HUES48 (cell line): ENCODE data around the gene LAMA2.
"Not testable (repeated sequence)": the region's sequence is repeated elsewhere in the genome, so short reads cannot be mapped to it uniquely, and the experiment has no call there.

Source experiments
- H3K27ac ChIP-seq: one replicate; pipeline ENCODE4 v1.7.0; 2013; ENCODE audit warnings: low read depth, low read length, inconsistent platforms
- H3K27me3 ChIP-seq: 2 replicates; pipeline ENCODE4 v1.6.1; 2013; ENCODE audit warnings: mild to moderate bottlenecking, low read length; ENCODE audit not compliant: control insufficient read depth, insufficient read depth
- H3K36me3 ChIP-seq: 2 replicates; pipeline ENCODE4 v1.6.1; 2013; ENCODE audit warnings: low read length; ENCODE audit not compliant: control insufficient read depth, insufficient read depth
- H3K4me1 ChIP-seq: 2 replicates; pipeline ENCODE4 v1.6.1; 2013; ENCODE audit warnings: mild to moderate bottlenecking, low read length; ENCODE audit not compliant: control insufficient read depth, insufficient read depth
- H3K4me3 ChIP-seq: 2 replicates; pipeline ENCODE4 v1.5.1; 2013; ENCODE audit warnings: mild to moderate bottlenecking, low read depth, low read length
- H3K9ac ChIP-seq: 2 replicates; pipeline ENCODE4 v1.6.1; 2013; ENCODE audit warnings: mild to moderate bottlenecking, low read depth, low read length, moderate library complexity
- H3K9me3 ChIP-seq: 2 replicates; pipeline ENCODE4 v1.6.1; 2013; ENCODE audit warnings: low read length; ENCODE audit not compliant: control insufficient read depth, insufficient read depth

The LAMA2 gene

DNA sequence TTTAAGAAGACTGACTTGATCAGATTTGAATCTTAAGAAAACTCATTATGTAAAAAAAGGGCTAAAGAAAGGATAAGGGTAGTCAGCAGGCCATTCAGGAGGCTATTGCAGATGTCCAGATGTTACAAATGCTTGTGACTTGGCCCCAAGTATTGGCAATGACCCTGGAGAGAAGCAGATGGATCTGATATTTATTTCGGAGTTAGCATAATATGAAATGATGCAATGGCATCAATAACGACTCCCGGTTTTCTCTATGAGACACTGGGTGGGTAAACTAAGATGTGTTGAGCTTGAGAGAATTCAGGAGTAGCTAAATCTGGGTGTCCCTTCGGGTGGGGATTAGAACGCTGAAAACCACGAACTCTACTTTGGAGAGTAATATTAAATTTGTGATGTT lies 149.7 kb downstream of the LAMA2 start:
- H3K4me1 ChIP-seq: peaks cover 11% of the 10 kb centered on the region; the same call in 1 of the 2 replicates
- H3K27ac ChIP-seq: no peak overlapping the region
- no peaks in the 10 kb centered on the region for H3K36me3 ChIP-seq
- peaks cover 27% of the 10 kb centered on the region for H3K27me3 ChIP-seq
- H3K4me3 ChIP-seq: no peak overlapping the region
- H3K9ac ChIP-seq: no peak overlapping the region
- H3K9me3 ChIP-seq: no peaks in the 10 kb centered on the region

DNA sequence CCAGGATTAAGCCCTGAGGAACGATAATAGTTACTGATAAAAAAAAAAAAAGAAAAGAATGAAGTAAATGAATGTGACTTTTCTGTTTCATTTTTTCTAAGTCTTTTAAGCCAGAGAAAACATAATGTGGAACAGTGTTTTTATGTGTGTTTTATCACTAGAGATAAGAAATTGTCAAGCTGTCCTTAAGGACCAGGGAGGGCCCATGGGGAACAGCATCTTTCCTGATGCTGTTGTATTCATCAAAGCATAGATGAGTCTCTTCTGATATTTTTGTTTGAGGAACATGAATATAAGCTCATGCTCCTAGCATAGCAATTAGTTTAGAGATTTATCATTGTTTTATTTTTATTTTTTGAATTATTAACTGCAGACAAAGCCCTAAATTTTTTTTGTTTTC lies 150.2 kb downstream of the LAMA2 start:
- Histone ChIP-seq H3K4me3 (no peak overlapping the region), H3K27ac (no peak overlapping the region), H3K9me3 (no peaks in the 10 kb centered on the region), H3K9ac (no peak overlapping the region), H3K4me1 (peaks cover 11% of the 10 kb centered on the region; the same call in 1 of the 2 replicates), H3K36me3 (no peaks in the 10 kb centered on the region), H3K27me3 (peaks cover 21% of the 10 kb centered on the region)

DNA sequence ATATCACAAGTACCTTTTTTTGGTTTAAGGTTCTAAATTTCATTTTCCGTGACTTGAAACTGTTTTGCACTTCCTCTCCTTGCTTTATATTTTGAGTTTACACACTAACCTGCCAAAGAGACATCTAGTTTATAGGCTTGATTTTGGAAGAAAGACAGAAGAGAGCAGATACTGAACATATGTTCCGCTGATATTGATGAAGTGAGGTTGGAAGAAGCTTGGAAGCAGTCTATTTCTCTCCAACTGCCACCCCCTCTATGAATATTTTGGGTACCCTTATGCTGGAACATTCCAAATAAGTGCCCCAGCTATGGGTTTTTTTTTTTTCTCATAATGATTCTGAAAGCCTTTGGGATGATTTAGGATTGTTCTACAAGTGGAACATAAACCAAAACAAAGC lies 150.6 kb downstream of the LAMA2 start:
- no peaks in the 10 kb centered on the region for H3K36me3 ChIP-seq
- H3K9ac ChIP-seq: no peak overlapping the region
- no peaks in the 10 kb centered on the region for H3K9me3 ChIP-seq
- peaks cover 11% of the 10 kb centered on the region; the same call in 1 of the 2 replicates for H3K4me1 ChIP-seq
- peaks cover 17% of the 10 kb centered on the region for H3K27me3 ChIP-seq
- H3K4me3 ChIP-seq: no peak overlapping the region
- no peak overlapping the region for H3K27ac ChIP-seq

DNA sequence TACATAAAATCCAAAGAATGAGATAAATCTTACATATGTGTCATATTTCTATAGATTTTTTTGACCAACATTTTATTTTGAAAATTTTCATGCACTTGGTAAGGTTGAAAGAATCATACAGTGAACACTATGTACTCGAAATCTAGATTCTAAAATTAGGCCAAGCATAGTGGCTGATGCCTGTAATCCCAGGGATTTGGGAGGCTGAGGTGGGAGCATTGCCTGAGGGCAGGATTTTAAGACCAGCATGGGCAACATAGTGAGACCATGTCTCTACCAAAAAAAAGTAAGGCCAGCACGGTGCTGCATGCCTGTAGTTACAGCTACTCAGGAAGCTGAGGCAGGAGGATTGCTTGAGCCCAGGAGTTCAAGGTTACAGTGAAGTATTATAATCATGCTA lies 158.6 kb downstream of the LAMA2 start:
- Histone ChIP-seq H3K9me3 (no peaks in the 10 kb centered on the region), H3K27ac (no peak overlapping the region), H3K4me3 (no peak overlapping the region), H3K27me3 (no peaks in the 10 kb centered on the region), H3K9ac (no peak overlapping the region), H3K36me3 (no peaks in the 10 kb centered on the region), H3K4me1 (no peaks in the 10 kb centered on the region)

DNA sequence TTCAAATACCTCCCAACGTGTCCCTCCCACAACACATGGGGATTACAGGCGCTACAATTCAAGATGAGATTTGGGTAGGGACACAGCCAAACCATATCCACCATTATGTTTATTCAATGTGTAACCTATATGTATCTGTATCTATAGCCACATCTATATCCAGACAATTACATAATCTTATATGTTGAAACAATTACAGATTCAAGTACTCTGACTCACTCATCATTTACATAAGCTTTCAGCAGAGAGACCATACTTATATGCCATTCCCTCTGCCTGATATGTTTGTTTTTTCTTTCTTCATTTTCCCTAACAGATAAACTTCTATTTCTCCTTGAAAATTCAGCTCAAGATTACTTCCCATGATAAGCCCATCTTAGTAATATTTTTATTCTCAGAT lies 163.6 kb downstream of the LAMA2 start:
- Histone ChIP-seq H3K9ac (no peak overlapping the region), H3K36me3 (no peaks in the 10 kb centered on the region), H3K27ac (no peak overlapping the region), H3K4me3 (no peak overlapping the region), H3K9me3 (no peaks in the 10 kb centered on the region), H3K4me1 (no peaks in the 10 kb centered on the region), H3K27me3 (no peaks in the 10 kb centered on the region)

DNA sequence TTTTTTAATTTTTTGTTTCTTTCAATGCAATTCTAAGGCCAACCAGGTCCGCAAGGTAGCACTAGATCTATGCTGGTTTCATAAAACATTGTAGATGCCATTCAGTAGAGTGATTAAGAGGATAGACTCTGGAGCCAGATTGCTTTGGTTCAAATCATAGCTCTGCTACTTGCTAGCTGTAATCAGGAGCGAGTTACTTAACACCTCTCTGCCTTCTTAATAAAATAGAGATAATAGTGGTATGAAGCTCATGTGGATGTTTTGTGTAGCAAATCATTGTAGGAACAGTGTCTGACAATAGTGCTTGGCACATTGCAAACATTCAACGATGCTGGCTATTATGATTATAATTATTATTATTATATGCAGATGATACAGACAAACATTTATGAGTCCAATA lies 164.9 kb downstream of the LAMA2 start:
- Histone ChIP-seq H3K27me3 (no peaks in the 10 kb centered on the region), H3K9me3 (no peaks in the 10 kb centered on the region), H3K36me3 (no peaks in the 10 kb centered on the region)

DNA sequence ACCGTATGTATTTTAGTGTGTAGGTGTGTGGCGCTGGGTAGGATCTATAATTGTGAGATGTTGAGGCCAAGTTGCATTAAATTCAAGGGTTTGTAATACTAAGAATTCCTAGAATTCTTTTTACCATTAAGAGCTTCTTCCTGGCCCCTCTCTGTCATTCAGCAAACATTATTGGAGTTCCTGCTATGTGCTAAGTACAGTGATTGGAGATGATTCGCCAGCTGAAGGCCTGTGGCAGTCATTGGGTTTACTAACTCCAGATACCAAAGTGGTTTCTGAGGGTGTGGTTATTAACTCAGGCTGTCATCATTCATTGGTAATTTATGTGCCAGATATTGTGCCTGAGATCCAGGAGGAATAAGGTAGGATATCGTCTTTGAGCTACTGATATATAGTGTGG lies 167.1 kb downstream of the LAMA2 start:
- H3K36me3 ChIP-seq: no peaks in the 10 kb centered on the region
- no peak overlapping the region for H3K27ac ChIP-seq
- H3K9ac ChIP-seq: no peak overlapping the region
- no peaks in the 10 kb centered on the region for H3K4me1 ChIP-seq
- H3K4me3 ChIP-seq: no peak overlapping the region
- H3K27me3 ChIP-seq: no peaks in the 10 kb centered on the region
- no peaks in the 10 kb centered on the region for H3K9me3 ChIP-seq

More for the DNA sequence above, 164.9 kb downstream of the LAMA2 start:
- no peak overlapping the region for H3K4me3 ChIP-seq
- no peak overlapping the region for H3K9ac ChIP-seq
- no peaks in the 10 kb centered on the region for H3K4me1 ChIP-seq
- no peak overlapping the region for H3K27ac ChIP-seq

DNA sequence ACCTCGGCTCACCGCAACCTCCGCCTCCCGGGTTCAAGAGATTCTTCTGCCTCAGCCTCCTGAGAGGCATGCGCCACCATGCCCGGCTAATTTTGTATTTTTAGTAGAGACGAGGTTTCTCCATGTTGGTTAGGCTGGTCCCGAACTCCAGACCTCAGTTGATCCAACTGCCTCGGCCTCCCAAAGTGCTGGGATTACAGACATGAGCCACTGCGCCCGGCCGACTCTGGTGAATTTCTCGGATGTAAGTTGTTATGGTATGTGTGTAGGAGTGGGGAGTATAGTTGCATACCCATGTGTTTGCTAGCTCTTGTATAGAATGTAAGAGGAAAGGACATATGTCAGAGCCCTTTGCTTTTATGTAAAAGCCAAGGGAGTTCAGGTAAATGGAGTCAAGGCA lies 170.2 kb downstream of the LAMA2 start:
- H3K9ac ChIP-seq: not testable (repeated sequence)

DNA sequence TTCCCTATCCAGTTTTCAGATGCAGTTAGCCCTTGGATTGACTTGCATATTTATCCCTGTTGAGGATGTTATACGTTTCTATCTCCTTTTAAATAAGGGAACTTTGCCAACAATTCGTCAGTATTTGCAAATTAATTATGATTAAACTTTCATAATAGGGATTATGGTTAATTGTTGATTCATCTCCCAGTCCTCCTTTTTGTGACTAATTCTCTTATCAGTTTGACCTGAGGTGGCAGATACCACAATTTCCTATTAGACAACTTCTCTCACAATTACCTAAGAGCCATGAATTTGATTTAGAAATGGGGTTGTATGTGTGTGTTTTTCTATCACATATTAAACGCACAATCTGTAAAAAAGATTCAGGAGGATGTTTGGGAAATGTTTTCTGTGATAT lies 172.9 kb downstream of the LAMA2 start:
- Histone ChIP-seq H3K4me1 (no peaks in the 10 kb centered on the region), H3K9me3 (no peaks in the 10 kb centered on the region), H3K4me3 (no peak overlapping the region), H3K27ac (no peak overlapping the region), H3K27me3 (no peaks in the 10 kb centered on the region), H3K9ac (no peak overlapping the region), H3K36me3 (no peaks in the 10 kb centered on the region)

More for the DNA sequence above, 170.2 kb downstream of the LAMA2 start:
- not testable (repeated sequence) for H3K27ac ChIP-seq, H3K4me1 ChIP-seq, H3K36me3 ChIP-seq, H3K27me3 ChIP-seq, H3K9me3 ChIP-seq, H3K4me3 ChIP-seq

DNA sequence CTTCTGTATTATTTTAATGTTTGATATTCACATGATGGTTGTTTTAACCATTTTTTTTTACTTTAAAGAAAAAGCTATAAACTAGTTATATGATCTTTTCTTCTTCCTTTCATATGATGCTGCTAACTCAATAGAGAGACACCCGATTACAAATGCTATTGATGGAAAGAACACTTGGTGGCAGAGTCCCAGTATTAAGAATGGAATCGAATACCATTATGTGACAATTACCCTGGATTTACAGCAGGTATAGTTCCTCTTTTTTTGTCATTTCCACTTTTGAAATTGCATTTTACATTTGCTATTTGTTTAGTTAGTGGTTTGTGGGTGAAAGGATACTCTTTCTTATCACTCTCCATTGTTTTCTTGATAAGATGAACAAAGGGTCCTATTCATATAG lies 176.7 kb downstream of the LAMA2 start:
- no peak overlapping the region for H3K9ac ChIP-seq
- H3K27ac ChIP-seq: no peak overlapping the region
- H3K27me3 ChIP-seq: no peaks in the 10 kb centered on the region
- no peaks in the 10 kb centered on the region for H3K36me3 ChIP-seq
- no peak overlapping the region for H3K4me3 ChIP-seq
- no peaks in the 10 kb centered on the region for H3K9me3 ChIP-seq
- no peaks in the 10 kb centered on the region for H3K4me1 ChIP-seq

DNA sequence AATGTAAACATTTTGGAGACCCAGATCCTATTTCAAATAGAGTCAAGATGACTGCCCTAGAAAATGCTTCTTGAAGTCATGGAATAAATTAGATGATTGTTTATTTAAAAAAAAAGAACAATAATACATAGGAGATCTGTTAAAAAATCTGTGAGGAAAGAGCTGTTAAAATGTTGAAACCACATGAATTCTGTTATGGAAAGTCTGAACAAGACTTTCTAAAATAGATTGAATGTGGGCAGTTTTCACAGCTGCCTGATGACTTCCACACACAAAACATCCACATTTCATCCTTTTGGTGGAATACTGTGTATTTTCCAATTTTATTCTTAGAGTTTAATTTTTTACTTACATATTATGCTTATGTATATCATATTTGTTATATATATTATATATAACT lies 186.1 kb downstream of the LAMA2 start:
- no peak overlapping the region for H3K27ac ChIP-seq
- 0 out of 2 replicates have a peak, but pooled peaks cover 5% of the 10 kb centered on the region for H3K9me3 ChIP-seq
- H3K4me3 ChIP-seq: no peak overlapping the region
- no peaks in the 10 kb centered on the region for H3K4me1 ChIP-seq
- no peaks in the 10 kb centered on the region for H3K27me3 ChIP-seq
- H3K9ac ChIP-seq: no peak overlapping the region
- no peaks in the 10 kb centered on the region for H3K36me3 ChIP-seq

DNA sequence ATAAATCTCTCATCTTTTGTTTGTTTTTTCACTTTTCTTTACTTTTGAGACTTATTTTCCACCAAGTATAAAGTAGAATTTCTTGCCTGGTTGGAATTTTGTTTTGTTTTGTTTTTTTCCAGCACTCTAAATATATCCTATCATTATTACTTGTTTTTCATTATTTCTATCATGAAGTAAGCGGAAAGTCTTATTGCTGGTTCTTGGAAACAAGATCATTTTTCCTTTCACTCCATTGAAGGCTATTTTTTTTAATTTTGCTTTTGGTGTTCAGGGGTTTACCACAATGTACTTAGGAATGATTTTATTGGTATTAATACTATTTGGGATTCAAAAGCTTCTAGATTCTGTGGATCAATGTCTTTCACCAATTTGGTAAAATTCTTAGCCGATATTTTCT lies 190.1 kb downstream of the LAMA2 start:
- H3K27me3 ChIP-seq: no peaks in the 10 kb centered on the region
- no peak overlapping the region for H3K9ac ChIP-seq
- no peaks in the 10 kb centered on the region for H3K4me1 ChIP-seq
- H3K36me3 ChIP-seq: no peaks in the 10 kb centered on the region
- H3K4me3 ChIP-seq: no peak overlapping the region
- no peak overlapping the region for H3K27ac ChIP-seq
- H3K9me3 ChIP-seq: no peaks in the 10 kb centered on the region
